EH (cell line): ENCODE measurements around the gene PLXNA2.
A peak's percentile ranks its signal among the peaks of the same experiment; 100 is the strongest.

ENCODE experiments used
- DNase-seq: peaks from one replicate; pipeline ENCODE4 v3.0.0-alpha.2; 2015; ENCODE audit warnings: low read depth

Gene PLXNA2

DNA sequence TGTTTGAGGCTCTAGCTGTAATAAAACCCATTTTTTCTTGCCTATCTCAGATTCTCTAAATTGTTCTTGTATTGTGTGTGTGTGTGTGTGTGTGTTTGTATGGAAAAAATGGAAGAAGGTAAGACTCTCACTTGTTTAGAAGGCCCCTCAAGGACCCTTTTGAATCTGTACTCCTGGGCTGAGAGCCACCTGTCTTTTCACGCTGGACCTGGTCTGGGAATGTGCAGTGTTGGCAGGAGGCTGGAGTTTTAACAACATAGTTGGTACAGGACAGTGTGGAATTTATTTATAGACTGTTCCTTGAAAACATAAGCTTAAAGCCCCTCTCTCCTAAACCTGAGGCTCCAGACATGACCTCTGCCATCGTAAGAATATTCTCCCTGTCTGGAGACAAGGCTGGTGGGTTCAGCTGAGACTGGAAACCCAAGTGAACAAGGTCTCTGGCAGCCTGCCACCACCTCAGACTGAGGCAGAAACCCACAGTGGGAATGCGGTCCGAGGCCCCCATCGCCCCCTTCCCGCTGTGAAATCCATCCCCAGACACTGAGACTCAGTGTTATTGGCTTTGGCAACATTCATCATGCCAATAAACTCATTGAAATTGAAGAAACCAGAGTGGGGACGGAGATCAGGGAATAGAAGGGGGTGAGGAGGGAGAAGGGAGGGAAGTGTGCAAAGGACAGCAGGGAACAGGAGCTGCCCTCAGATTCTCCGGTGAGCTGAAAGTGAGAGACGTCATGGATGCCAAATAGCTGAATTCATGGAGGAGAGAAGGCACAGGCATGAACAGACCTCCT, 24.6 kb upstream of the PLXNA2 start:
- DNase-seq: no peak

DNA sequence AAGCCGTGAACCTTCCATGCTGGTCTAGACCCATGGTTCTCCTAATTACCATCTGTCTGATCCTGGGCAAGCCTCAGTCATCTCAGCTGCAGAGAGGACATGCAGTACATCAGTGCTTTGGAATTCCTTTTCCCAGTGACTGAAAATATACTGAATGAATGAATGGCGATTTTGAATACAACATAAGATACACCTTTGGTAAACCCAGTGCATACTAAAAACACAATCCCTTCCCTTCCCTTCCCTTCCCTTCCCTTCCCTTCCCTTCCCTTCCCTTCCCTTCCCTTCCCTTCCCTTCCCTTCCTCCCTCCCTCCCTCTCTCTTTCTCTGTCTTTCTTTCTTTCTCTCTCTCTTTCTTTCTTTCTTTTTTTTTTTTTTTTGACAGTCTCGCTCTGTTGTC, 21.3 kb upstream of the PLXNA2 start:
- DNase-seq: no peak

DNA sequence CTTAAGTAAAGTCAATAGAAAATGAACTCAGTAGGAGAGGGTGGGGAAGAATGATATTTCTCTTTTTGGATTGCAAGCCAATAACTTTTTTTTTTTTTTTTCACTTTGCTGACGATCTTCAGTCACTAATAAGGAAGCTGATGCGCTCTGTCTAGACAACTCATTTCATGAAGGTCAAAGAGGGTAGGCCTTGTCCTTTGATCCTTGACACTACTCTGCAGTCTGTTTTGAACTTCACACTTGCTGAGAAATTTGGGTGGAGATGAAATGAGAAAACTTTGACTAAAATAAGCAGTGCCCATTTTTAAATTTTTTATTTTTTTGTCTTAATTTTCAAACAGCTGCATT, 20.9 kb upstream of the PLXNA2 start:
- no peak for DNase-seq

DNA sequence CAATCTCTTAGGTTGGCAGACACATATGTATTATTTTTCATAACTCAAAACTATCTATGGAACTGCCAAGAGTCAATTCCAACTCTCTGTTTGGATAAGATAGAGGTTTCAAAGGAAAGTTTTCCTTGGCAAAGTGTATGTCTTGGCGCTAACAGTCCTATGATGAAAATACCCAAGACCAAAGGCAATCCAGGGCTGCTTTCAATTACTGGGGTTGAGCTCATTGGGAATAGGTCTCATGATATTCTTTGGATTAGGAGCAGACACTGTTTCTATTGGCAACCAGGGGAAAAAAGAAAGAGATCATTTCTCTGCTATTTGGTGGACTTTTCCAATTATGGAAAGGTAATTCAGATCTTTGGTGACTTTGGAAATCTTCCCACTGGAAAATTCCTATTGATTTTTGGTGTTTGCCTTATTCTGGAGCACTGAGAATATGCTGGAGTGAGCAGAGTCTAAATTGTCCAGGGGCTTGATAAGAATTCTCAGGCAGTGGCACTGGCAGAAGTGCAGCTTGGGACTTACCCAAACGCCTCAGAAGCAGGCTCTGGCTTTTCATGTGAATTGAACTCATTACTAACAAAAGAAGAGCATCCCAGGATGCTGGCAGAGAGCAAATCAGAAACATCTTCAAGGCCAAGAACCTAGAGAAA, 20.4 kb upstream of the PLXNA2 start:
- DNase-seq: no peak

DNA sequence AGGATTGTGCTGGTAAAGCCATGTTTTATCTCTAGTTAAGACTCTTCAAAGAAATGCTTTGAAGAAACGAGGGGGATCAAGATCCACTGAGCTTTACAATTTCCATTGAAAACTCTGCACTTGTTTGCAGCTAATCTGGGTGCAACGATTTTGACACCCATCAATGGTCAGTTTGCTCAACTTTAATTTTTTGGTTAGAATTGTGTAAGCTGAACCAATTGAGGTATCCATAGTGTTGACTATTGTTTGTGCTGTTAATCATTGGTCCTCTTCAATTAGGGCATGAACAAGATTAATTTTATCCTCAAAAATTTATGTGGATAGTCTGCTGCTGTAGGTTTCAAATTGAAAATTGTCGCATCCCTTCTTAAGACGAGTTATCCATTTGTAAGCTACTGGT, 17.7 kb upstream of the PLXNA2 start:
- DNase-seq: no peak

DNA sequence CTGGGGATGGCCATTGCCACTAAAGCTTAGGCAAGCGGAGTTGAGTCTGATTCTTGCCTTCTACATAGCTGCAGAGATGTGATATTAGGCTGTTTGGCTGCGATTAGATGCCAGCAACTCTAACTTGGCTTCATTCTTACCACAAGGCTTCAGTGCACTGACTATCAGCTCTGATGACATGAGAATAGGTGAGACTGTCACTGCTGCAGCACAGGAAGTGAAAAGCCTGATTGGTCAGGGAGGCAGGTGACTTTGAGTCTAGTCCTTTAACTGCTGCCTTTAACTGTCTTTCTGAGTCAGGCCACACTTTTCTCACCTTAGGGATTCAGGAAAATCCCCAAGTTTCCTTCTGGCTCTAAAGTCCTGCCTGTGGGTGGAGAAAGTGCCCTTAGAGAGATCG, 14.1 kb upstream of the PLXNA2 start:
- DNase-seq: no peak

DNA sequence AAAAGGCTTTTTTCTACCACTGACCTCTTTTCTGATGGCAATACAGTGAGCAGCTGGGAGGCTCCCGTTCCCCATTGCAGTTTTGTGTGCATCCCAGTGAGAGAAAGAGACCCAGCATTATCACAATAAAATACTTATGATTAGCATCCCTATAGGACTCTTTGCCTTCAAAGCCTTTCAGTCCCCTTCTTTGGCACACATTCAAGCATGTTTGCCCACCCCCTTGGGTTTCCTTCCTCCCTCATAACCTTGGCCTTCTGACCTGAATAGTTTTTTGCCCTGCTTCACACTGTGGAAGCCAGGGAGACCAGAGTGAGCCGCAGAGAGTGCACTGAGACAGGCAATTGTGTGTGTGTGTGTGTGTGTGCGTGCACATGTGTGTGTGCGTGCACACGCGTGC, 13.2 kb upstream of the PLXNA2 start:
- DNase-seq: no peak

DNA sequence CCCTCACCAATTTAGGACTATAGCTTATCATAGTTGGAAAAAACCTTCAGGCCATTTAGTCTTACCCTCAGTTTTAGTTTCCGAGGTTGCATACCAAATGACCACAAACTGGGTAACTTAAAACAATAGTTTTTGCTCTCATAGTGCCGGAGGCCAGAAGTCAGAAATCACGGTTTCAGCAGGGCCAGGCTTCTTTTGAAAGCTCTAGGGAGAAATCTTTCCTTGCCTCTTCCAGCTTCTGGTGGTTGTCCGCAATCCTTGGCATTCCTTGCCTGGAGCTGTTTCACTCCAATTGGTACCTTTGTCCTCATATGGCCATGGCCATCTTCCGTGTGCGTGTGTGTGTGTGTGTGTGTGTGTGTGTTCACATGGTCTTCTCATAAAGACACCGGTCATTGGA, 12.4 kb upstream of the PLXNA2 start:
- DNase-seq: peak; percentile 75

DNA sequence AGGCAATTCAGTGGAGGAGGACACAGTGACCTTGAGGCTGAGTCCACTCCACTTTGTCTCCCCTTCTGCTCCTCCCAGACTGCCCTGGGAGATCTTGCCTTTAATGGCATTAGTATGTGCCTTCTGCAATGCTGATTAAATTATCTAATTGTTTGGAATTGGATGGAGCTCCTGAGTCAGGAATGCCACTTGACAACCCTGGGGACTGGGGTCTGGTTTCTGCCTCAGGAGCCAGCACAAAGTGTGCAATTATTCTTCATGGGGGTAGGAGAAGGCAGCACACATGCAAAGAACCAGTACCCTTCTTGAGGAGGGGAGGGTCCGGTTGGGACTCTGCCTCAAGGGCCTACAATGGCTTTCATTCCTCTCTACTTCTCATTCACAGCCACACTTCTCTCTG, 11.9 kb upstream of the PLXNA2 start:
- peak; percentile 49 for DNase-seq

DNA sequence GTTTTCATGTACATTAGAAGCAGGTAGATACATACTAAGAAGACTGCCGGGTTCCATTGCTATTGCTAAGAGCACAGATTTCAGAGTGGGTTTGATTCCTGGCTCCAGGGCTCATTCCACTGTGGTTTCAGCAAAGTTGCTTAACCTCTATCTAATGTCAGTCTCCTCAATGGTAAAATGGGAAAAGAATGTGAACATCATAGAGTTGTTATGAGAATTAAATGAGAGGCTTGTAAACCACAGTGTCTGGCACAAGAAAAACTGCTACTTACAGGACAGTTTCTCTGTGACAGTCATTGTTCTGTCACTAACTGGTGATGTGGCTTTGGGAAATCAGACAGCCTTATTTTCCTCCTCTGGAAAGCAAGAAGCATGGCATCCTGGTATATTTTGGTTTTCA, 10.7 kb upstream of the PLXNA2 start:
- peak; percentile 94 for DNase-seq

DNA sequence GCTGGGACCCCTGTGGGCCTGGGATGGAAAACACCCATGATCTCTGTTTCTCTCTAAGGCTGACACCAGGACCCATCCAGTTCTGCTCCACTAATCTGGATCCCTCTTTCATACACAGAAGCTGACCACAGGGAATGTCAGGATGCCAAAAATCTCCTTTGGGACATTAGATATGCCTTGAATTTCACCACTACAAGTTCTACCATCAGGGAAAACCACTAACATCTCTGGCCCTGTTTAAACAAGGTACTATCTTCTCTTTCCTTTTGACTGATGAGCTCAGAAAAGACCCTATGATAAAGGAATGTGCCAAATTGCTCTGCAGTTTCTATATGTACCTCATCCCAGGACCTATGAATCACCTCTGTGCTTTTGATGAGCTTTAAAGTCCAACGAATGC, 10.2 kb upstream of the PLXNA2 start:
- DNase-seq: peak; percentile 78

DNA sequence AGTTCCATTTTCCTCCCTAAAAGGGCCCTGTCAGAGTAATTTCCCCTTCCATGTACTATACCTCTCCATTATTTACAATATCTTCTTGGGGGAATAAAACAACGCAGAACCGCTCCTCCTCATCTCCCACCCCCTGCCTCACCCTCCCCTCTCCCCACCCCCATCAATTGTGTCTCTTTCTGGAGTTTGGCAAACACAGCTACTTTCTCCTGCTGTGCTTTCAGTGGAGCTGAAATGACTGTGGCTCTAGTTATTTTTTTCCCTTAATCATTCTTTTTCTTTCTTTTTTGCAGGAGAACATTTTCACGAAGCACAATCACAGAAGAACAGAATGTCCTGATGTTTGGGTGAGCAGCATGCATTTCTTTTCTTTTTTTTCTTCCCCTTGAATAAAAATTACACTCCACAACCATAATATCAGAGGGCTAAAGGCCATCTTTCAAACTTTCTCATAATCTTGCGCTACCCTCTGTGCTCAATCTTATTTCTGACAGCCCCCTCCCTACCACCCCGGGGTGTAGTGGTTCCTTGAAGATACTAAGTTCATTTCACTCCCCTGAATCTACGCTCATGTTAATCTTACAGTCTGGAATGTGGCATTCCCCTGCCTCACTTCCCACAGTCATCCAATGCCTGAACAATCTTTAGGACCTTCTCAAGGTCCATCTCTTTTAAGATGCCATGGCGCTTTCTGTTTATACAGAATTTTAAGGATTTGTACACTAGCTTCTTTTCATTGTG, 8.8 kb upstream of the PLXNA2 start:
- no peak for DNase-seq

DNA sequence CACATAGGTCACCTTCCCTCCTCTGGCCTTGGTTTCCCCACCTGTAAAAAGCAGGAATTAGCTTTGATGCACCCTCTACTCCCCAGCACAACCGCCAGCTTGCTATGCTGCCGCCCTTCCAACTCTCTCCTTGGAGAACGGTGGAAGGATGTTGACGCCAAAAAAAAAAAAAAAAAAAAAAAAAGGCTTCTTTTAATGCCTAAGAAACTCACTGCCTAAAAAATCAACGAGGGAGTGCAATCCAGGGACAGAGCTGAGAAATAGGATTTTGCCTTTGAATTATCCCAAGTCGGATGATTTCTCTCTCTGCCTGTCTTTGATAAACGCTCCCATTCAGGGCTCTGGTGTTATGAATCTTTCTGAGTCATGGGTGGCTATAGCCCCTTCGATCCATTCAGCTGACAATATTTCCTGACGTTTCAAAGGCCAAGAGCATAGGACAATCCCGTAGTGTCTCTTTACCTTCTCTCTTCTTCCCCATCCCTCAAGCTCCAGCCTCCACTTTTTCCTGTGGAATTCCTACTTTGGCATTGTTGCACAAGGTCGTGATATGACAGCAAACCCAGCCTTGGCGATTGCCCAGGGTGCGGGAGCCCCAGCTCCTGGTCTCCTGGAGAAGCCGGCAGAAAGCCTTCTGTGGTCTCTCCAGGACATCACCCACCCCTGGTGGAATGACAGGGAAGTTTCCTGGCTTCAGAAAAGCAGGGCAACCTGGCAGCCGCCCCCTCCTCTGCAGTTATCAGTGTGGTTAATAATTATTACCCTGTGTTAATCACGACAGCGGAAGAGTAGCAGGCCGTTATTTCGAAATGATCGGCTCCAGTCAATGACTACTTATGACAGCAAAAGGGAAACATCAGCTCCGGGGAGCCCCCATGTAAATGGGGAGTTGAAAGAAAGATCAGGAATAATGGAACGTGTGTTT, 8.0 kb upstream of the PLXNA2 start:
- peak; percentile 44 for DNase-seq

DNA sequence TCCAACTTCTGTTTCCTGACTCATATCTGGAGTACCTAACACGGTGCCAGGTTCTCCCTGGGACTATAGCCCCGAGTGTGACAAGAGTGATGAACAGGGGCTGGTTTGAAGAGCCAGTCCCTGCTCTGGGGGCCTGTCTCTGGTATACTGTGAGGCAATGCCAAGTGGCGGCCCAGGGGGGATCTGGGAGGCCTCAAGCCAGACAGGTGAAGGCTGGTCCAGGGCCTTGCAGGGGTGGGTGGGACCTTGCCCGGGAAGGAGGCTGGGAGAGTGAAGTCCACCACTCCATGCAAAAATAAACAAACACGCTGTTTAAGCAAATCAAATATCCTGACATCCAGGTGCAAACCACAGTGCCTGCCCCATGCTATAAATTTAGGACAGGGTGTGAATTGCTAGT, 6.8 kb upstream of the PLXNA2 start:
- no peak for DNase-seq

DNA sequence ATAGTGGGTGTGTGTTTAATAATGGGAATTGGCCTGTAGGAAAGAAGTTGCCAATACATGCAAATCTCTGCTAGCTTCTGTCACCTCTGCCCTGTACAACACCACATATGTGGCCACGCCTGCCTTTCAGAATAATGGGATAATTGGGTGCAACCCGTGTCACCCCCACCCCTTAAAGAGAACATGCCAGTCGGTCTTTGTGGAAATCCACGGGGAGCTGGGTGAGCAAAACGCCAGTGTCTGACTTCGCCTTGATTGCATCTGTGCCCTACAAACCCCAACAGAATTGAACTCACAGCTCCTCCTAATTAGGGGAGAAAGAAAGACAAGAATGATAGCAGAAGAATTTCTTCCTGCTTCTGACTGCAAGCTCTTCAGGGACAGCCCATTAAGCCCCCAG, 6.4 kb upstream of the PLXNA2 start:
- no peak for DNase-seq

DNA sequence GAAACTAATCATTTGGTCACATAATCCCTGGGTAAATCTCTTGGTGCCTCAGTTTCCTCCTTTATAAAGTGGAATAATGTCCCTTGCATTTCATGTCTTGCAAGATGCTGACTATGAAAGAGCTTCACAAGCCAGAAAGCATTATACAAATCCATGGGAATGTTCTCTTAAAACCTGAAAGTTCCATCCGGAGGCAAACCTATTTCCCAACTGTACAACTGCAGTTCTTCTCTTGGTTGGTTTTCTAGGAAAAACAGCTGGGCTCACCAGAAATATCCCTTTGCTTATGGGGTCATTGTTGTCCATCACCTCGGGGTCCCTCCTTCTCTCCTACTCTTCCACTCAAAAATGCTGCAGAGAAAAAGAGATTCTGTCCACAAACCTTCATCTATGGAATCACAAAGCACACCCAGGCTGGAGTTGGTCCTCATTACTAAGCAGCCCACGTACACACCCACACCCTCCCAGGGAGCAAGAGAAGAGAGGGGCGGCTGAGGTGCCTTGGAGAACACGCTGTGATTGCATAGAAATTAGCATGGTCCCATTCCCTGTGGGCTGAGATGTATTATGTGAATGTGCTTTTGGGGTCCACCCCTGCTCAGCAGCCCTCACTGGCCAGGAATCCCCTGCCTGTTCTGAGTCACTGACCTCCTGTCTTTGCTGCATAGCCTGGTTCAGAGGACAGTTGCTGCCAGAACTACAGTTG, 5.0 kb upstream of the PLXNA2 start:
- DNase-seq: no peak

DNA sequence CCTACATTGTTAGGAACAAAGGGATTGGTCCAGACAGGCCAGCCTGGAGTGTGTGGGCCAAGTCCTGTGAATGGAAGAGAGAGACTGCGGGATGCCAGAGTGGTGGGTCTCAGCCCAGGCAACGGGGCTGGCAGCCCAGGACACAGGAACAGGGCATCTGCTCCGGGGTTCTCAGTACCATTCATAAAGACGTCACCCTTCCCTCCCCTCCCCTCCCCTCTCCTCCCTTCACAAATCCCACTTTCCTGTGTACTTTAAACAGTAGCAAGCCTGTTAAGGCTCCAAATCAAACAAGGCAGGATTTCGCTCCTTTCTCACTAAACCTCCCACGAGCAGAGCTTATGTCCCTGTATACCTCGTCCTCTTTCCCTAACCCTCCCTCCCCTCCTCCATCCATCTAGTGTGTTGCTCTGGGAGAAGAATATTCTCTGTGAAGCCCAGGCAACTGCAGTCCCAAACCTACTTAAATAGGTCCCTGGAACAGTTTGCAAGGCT, 4.2 kb upstream of the PLXNA2 start:
- no peak for DNase-seq

DNA sequence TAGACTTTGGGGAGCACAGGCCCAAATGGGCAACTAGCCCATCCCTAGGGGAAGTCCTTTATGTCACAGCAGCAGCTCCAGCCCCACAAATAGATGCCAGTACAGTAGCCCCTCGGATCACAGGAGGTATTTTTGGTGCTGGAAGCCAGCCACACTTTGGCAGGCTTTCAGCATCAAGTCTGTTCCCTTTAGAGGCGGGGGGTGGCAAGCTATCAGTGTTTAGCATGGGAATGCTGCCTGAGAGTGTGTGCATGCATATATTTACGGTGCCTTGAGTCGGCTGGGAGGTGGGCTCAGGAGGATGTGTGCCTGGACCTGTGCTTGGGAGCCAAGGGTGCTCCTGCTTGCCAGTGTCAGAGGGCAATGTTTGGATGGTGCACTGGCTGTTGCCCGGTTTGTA, 3.5 kb upstream of the PLXNA2 start:
- DNase-seq: no peak

DNA sequence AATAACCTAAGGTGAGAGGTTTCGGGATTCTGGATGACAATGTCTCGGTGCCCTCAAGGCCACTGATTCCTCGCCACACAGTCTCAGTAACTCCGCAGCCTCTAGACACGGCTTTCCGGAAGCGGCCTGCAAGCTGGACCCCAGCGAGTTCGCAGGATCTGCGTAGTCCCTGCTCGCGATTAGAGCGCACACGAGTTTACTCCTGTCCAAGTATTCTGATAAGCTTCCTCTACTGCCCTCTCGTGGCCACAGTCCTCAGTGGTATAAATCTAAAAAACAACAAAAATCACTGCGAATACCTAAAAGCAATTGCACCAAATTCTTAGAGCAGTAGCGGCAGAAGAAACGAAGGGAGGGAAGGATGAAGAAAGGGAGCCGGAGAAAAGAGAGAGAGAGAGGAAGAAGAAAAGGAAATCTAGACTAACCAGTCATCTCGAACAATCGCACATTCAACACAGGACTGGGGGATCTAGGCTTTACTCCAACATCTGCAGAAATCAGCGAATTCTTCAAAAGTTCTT, 1.1 kb upstream of the PLXNA2 start:
- DNase-seq: peak; percentile 93

DNA sequence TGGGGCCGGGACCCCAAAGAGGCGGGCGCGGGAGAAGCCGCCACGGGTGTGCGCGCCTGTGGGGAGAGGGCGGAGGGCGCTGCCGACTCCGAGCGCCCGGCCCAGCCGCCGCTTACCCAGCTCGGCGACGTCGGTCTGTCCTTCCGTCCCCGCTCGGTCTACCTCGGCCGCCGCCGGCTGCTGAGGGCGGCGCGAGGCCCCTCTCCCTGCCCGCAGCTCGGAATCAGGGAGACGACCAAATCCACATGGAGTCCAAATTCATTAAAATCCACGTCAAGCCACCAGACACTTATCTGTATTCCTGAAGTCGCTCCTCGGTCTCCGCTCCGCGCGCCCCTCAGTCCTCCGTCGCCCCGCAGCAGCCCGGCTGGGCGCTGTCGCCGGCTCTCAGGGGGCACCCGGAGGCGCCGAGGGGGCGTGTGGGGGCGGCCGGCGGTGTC, 637 bp downstream of the PLXNA2 start:
- DNase-seq: peak; percentile 38

DNA sequence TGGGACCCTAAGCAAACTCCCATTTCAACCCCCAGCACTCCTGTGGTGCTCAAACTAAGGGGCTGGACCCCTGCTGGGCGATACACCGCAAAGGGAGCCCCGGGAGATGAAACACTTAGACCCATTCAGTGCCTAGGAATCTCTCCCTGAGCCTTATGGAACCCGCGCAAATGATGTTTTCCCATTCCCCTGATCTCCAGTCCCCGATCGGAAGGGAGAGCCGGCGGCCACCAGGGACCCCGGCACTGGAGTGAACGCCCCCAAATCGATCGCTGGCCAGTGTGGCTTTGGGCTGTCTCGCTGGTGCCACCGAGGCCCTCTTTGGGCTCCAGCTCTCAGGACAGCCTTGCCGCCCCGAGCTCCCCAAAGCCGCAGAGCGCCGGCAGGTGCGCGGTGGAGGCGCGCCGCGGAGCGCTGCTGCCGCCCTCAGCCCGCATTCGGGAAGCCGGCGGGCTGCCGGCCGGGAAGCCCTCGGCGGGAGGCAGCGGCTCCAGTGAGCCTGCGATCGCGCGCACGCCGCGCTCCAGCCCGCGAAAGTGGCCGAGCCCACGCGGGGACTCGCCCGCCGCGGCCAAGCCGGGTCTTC, 1.1 kb downstream of the PLXNA2 start:
- DNase-seq: peak; percentile 46
